HCT116 (cell line): ENCODE data around the gene HOXB3.

Experiments
- CTCF ChIP-seq, 3 experiments: fragments of 200-600 bp in 1 of 3; sonication (generic) in 1 of 3; IDR thresholded peaks in 2 of 3; conservative IDR thresholded peaks in 1 of 3; 2 replicates each; pipeline ENCODE4 v1.5.1; 2012 to 2017; ENCODE audit warnings: low read depth in 2 of 3, low read length in 2 of 3, antibody characterized with exemption in 1 of 3, borderline replicate concordance in 1 of 3, control low read depth in 1 of 3, mild to moderate bottlenecking in 1 of 3, mixed read lengths in 1 of 3, mixed run types in 1 of 3, moderate library complexity in 1 of 3; ENCODE audit not compliant: insufficient read depth in 1 of 3
- EZH2 ChIP-seq: fragments of 200-600 bp; sonication (generic); IDR thresholded peaks from 2 replicates; pipeline ENCODE4 v1.6.1; 2017; ENCODE audit warnings: antibody characterized with exemption, mixed run types
- EZH2phosphoT487 ChIP-seq: fragments of 200-600 bp; IDR thresholded peaks from 2 replicates; pipeline ENCODE4 v1.6.1; 2018; ENCODE audit warnings: antibody characterized with exemption, borderline replicate concordance
- FOSL1 ChIP-seq: IDR thresholded peaks from 2 replicates; pipeline ENCODE4 v1.6.1; 2012; ENCODE audit warnings: low read depth
- JUND ChIP-seq: IDR thresholded peaks from 2 replicates; pipeline ENCODE4 v1.6.1; 2012
- POLR2A ChIP-seq: IDR thresholded peaks from 2 replicates; pipeline ENCODE4 v1.7.0; 2011; ENCODE audit warnings: borderline replicate concordance; ENCODE audit not compliant: insufficient read depth, insufficient read length; ENCODE audit errors: extremely low read depth
- POLR2AphosphoS5 ChIP-seq: IDR thresholded peaks from 2 replicates; pipeline ENCODE4 v1.6.1; 2011; ENCODE audit warnings: mild to moderate bottlenecking, low read depth, low read length, moderate library complexity
- RAD21 ChIP-seq: IDR thresholded peaks from 2 replicates; pipeline ENCODE4 v1.6.1; 2012; ENCODE audit warnings: low read depth, mild to moderate bottlenecking
- REST ChIP-seq: IDR thresholded peaks from 2 replicates; pipeline ENCODE4 v1.6.1; 2012; ENCODE audit warnings: low read depth
- SIN3A ChIP-seq: IDR thresholded peaks from 2 replicates; pipeline ENCODE4 v1.6.1; 2012; ENCODE audit warnings: low read depth
- SRF ChIP-seq: IDR thresholded peaks from 2 replicates; pipeline ENCODE4 v1.6.1; 2012; ENCODE audit warnings: low read depth
- ZBTB33 ChIP-seq: IDR thresholded peaks from 2 replicates; pipeline ENCODE4 v1.6.1; 2011; ENCODE audit warnings: mild to moderate bottlenecking, low read length, moderate library complexity; ENCODE audit not compliant: insufficient replicate concordance; ENCODE audit errors: extremely low read depth
- ZFX ChIP-seq: fragments of 450-650 bp; IDR thresholded peaks from 2 replicates; pipeline ENCODE4 v1.6.1; 2017
- ZNF274 ChIP-seq: fragments of 200-500 bp; sonication (Bioruptor generic); IDR thresholded peaks from 2 replicates; pipeline ENCODE4 v1.6.1; 2014; ENCODE audit warnings: mild to moderate bottlenecking, low read depth, low read length, inconsistent platforms

GRCh38 chr17:48600244-48601098 is 10.4 kb upstream of the HOXB3 start:
- TF ChIP-seq CTCF (IDR thresholded peaks at IDR 0.05 in 2 of 3, conservative IDR thresholded peaks at IDR 0.05 in 1 of 3; ENCODE audit: borderline replicate concordance in 1 of 3, insufficient read depth in 1 of 3, low read depth in 2 of 3, low read length in 2 of 3) (no peak), SIN3A (no peak), POLR2A (no peak), ZBTB33 (no peak), EZH2phosphoT487 (no peak), EZH2 (no peak), REST (no peak), ZFX (no peak), SRF (no peak), FOSL1 (no peak), ZNF274 (no peak), POLR2AphosphoS5 (no peak), JUND (no peak), RAD21 (no peak)
